ENCODE results near the gene ENC1. TPM values are rescaled to one million over a fixed set of nuclear protein-coding genes. Genes with fewer than 3 reads are reported as not detected.

ENC1 gene
- total RNA-seq, 4 donors from 2014 or later = 7.8 to 22.1 (median 12.9) TPM

DNA sequence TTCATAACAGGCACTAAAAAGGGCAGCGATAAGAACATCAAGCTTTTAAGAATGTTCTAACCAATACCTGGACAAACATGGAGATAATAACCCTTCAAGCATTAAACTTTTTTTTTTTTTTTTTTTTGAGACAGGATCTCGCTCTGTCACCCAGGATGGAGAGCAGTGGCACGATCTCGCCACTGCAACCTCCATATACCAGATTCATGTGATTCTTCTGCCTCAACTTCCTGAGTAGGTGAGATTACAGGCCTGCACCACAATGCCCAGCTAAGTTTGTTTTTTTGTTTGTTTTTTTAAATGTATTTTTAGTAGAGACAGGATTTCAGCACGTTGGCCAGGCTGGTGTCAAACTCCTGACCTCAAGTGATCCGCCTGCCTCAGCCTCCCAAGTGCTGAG is 14.7 kb upstream of the ENC1 start:
- ATAC-seq (ENCODE audit: low FRiP score) = no peak
- no peak for DNase-seq (ENCODE audit: low spot score)
- TF ChIP-seq, protein P1, sequence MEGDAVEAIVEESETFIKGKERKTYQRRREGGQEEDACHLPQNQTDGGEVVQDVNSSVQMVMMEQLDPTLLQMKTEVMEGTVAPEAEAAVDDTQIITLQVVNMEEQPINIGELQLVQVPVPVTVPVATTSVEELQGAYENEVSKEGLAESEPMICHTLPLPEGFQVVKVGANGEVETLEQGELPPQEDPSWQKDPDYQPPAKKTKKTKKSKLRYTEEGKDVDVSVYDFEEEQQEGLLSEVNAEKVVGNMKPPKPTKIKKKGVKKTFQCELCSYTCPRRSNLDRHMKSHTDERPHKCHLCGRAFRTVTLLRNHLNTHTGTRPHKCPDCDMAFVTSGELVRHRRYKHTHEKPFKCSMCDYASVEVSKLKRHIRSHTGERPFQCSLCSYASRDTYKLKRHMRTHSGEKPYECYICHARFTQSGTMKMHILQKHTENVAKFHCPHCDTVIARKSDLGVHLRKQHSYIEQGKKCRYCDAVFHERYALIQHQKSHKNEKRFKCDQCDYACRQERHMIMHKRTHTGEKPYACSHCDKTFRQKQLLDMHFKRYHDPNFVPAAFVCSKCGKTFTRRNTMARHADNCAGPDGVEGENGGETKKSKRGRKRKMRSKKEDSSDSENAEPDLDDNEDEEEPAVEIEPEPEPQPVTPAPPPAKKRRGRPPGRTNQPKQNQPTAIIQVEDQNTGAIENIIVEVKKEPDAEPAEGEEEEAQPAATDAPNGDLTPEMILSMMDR (IDR thresholded peaks at IDR 0.05) = no peak

DNA sequence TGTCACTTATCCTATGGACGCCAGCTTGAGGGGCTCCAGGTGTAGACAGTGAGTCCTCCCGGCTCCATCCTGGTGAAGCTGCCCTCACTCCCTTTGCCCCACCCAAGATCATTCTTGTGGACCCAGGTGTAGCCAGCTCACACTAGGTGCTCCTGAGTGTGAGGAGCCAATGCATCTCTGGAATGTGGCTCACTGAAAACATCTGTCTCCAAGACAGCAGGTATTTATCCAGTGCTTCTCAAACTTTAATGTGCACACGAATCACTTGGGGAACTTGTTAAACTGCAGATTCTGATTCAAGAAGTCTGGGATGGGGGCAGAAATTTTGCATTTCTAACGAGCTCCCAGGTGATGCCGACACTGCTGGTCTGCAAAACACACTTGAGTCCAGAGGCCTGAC is 13.5 kb upstream of the ENC1 start:
- DNase-seq (ENCODE audit: low spot score) (no peak), ATAC-seq (ENCODE audit: low FRiP score) (no peak)

DNA sequence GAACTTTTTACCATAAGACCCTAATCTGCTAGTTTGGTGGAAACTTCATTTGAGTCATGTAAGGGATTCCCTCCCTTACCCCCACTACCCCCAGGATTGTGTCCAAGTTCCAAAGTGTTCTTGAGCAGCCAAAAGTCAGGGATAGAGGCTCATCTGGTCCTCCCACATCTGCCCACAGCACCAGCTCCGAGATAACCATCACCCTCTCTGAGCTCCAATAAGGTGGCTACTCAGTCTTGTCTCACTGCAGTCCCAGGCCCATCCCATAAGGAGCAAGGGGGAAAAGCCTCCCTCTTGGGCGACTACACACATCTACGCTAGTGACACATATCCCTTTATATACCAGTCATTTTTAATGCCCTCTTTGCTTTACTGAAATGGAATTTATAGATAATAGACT is 12.0 kb upstream of the ENC1 start:
- DNase-seq (ENCODE audit: low spot score) = no peak
- TF ChIP-seq, protein P1 (IDR thresholded peaks at IDR 0.05) = no peak
- ATAC-seq (ENCODE audit: low FRiP score) = no peak

More for the DNA sequence above, 13.5 kb upstream of the ENC1 start:
- TF ChIP-seq, protein P1 (IDR thresholded peaks at IDR 0.05) = no peak

DNA sequence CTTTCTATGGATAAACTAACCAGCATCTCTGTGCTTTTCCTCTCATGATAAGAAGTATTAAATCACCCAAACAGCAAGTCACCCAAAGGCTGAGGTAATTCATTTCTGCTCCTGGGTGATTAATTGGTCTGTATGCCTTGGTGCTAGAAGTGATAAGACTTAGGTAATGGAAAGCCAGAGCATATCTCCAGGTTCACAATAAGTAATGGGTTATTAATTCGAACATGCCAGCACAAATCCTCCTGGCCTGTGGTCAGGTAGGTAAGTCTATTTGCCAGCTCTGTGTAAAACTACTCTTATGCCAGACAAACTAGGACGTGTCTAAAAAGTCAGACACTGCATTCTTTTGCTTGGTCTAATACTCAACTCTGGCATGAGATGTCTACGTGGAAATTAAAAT is 11.2 kb upstream of the ENC1 start:
- TF ChIP-seq, protein P1 (IDR thresholded peaks at IDR 0.05) = no peak
- DNase-seq (ENCODE audit: low spot score) (no peak), ATAC-seq (ENCODE audit: low FRiP score) (no peak)

DNA sequence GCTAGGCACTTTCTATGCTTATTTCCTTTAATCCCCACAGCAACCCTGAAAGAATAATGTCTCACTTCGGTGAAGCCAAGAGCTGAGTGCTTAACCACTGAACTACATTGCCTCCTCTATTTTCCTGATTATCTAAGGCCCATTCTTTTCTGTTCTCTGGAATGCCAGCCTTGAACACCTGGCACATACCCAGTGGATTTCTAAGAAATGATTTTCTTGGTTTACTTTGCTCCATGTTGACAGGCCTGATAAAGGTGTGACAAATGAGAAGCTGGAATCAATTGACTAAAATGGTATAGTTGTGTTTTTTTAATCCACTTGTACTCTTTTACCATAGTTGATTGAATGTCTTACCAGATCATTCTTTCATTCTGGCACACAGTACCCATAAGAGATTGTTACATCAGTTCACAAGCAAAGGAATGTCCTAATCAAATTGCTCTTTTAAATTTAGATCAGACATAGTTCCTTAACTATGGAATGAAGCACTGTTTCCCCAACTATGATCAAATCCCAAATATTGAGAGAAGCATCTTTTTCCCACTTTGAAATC is 9.0 kb upstream of the ENC1 start:
- ATAC-seq (ENCODE audit: low FRiP score) = no peak
- DNase-seq (ENCODE audit: low spot score) = no peak
- TF ChIP-seq, protein P1 (IDR thresholded peaks at IDR 0.05) = no peak

DNA sequence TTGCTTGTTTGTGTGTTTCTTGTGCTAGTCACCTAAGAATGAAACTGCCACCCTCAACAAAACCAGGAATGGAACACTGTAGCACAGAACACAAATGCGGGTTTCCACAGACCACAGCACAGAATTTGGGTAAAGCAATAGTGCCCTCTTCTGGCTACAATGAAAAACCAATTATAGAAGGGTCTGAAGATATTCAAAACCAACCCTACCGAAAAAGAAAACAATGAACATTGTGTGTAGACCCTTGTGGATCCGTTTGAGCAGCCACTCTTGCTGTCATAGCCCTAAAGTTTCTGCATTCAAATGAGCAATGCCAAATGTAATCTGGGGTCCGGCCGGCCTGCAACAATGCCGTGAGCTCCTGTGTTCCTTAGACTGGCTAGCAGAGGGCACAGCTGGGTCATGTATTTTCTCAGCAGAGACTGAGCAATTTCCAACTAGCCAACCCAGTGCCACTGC is 8.3 kb upstream of the ENC1 start:
- ATAC-seq (ENCODE audit: low FRiP score) = peak; percentile 81

DNA sequence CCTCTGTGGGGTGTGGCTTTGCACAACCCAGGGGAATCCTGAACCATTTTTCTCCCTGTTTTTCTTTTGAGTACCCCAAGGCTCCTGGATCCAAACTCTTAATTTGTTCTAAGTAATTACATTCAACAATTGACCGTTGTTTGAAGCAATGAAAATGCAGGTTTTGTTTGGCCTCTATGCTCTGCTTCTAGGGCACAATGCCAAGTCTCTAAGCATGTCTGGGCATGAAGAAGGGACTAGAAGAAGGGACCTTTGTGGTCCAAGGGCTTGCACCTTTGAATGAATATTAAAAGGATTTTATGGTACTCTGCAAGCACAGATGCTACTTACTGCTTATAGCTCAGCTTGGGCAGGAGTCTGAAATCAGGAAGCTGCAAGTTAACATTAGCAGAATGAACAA is 6.6 kb upstream of the ENC1 start:
- no peak for ATAC-seq (ENCODE audit: low FRiP score)

More for the DNA sequence above, 8.3 kb upstream of the ENC1 start:
- DNase-seq (ENCODE audit: low spot score) = no peak
- TF ChIP-seq, protein P1 (IDR thresholded peaks at IDR 0.05) = no peak

More for the DNA sequence above, 6.6 kb upstream of the ENC1 start:
- TF ChIP-seq, protein P1 (IDR thresholded peaks at IDR 0.05) = no peak
- DNase-seq (ENCODE audit: low spot score) = no peak
